ENCODE measurements around the gene TBP. TPM values are rescaled to one million over a fixed set of nuclear protein-coding genes. Genes with fewer than 3 reads are reported as not detected.
A peak's percentile ranks its signal among the peaks of the same experiment; 100 is the strongest.
"Not testable (repeated sequence)": the region's sequence is repeated elsewhere in the genome, so short reads cannot be mapped to it uniquely, and the experiment has no call there.

The TBP gene
- polyA plus RNA-seq (2014; cell fraction: cytosol; rRNA removed), result 21.7 and 30.7 TPM in 2 replicates
- 24.4 and 29.0 TPM in 2 replicates for polyA plus RNA-seq (2014; cell fraction: nucleus; rRNA removed)

DNA sequence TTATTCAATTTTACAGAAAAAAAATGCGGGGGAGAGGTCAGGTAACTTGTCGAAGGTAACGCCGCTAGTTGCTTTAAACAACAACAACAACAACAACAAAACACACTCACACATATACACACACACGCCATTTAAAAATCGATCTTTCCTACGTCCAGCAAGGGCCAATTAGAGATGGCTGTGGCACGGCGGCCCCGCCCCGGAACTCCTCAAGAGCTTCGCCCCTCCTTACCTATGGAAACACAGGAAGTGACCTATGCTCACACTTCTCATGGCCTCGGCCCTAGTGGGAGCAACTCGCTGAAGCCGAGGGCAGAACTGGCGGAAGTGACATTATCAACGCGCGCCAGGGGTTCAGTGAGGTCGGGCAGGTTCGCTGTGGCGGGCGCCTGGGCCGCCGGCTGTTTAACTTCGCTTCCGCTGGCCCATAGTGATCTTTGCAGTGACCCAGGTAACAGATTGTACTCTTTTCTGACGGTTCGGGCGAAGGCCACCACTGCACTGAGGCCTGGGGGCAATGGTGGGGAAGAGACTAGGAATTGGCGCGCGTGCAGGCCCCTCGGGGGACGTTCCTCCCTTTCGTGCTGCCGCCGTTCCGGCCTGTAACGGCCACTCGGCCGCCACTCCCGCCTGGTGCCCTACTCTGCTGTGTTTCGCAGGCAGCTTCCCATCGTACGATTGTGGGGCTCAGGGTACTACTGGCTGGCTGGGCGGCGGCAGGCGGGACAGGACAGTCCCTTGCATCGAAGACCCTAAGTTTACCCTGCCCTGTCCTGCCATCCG is at the start of gene TBP:
TSS of gene TBP (plus strand) at position 357 of the 783 bp plus-strand sequence. CDS start 2,661 bp downstream, outside the sequence.
- peak; percentile 99 for DNase-seq (ENCODE audit: low spot score)

GRCh38 chr6:170504479-170504878 is 49.7 kb upstream of the TBP start:
- DNase-seq (ENCODE audit: low spot score), result no peak

GRCh38 chr6:170505306-170505705 is 48.9 kb upstream of the TBP start:
- DNase-seq (ENCODE audit: low spot score), result no peak

- DNase-seq (ENCODE audit: low spot score), result no peak
Observed at GRCh38 chr6:170506446-170506845, 47.7 kb upstream of the TBP start.

DNA sequence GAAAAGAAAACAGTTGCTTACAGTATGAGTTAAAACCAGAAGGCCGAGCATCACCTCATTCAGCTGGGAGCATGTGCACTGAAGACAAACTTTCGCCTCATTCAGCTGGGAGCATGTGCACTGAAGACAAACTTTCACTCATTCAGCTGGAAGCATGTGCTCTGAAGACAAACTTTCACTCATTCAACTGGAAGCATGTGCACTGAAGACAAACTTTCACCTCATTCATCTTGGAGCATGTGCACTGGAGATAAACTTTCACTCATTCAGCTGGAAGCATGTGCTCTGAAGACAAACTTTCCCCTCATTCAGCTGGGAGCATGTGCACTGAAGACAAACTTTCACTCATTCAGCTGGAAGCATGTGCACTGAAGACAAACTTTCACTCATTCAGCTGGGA is 46.4 kb upstream of the TBP start:
- DNase-seq (ENCODE audit: low spot score), result not testable (repeated sequence)

GRCh38 chr6:170508275-170508674 is 45.9 kb upstream of the TBP start:
- DNase-seq (ENCODE audit: low spot score), result not testable (repeated sequence)

DNA sequence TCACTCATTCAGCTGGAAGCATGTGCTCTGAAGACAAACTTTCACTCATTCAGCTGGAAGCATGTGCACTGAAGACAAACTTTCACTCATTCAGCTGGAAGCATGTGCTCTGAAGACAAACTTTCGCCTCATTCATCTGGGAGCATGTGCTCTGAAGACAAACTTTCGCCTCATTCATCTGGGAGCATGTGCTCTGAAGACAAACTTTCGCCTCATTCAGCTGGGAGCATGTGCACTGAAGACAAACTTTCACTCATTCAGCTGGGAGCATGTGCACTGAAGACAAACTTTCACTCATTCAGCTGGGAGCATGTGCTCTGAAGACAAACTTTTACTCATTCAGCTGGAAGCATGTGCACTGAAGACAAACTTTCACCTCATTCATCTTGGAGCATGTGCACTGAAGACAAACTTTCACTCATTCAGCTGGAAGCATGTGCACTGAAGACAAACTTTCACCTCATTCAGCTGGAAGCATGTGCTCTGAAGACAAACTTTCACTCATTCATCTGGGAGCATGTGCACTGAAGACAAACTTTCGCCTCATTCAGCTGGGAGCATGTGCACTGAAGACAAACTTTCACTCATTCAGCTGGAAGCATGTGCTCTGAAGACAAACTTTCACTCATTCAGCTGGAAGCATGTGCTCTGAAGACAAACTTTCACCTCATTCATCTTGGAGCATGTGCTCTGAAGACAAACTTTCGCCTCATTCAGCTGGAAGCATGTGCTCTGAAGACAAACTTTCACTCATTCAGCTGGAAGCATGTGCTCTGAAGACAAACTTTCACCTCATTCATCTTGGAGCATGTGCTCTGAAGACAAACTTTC is 45.1 kb upstream of the TBP start:
- not testable (repeated sequence) for DNase-seq (ENCODE audit: low spot score)

DNA sequence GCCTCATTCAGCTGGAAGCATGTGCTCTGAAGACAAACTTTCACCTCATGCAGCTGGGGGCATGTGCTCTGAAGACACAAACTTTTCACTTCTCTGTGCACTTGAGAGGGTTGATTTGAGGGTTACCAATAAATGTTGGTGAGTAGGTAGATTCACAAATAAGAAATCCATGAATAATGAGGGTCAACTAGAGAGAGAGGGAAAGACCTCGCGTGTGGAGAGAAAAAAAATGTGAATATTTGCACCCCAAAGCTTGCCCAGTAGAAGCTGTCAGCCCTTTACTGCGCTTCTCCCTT is 44.5 kb upstream of the TBP start:
- no peak for DNase-seq (ENCODE audit: low spot score)

GRCh38 chr6:170510631-170511030 is 43.5 kb upstream of the TBP start:
- DNase-seq (ENCODE audit: low spot score), result no peak

DNA sequence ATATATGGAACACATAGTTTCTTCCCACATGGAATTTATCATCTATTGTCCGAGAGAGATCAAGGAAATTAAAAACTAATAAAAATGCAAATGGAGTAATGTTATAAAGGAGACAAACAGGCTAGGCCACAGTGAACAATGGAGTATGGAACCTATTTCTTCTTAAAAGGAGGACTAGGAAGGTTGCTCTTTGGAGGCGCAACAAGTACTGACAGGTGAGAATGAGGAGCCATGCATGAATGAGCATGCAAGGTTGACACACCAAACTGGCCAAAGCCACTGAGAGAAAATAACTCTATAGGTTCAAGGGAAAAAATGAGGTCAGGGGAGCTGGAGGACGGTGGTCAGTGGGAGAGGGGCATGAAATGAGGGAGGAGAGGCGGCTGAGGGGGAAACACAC is 41.9 kb upstream of the TBP start:
- no peak for DNase-seq (ENCODE audit: low spot score)

GRCh38 chr6:170514908-170515307 is 39.3 kb upstream of the TBP start:
- DNase-seq (ENCODE audit: low spot score), result no peak

- DNase-seq (ENCODE audit: low spot score), result peak; percentile 78
Observed at GRCh38 chr6:170516783-170517616, 37.2 kb upstream of the TBP start.

- DNase-seq (ENCODE audit: low spot score), result peak; percentile 45
Observed at GRCh38 chr6:170522565-170523183, 31.5 kb upstream of the TBP start.

- peak; percentile 31 for DNase-seq (ENCODE audit: low spot score)
Observed at GRCh38 chr6:170523256-170524171, 30.7 kb upstream of the TBP start.

- DNase-seq (ENCODE audit: low spot score), result no peak
Observed at GRCh38 chr6:170524172-170524502, 30.0 kb upstream of the TBP start.

GRCh38 chr6:170525795-170526194 is 28.4 kb upstream of the TBP start:
- no peak for DNase-seq (ENCODE audit: low spot score)

GRCh38 chr6:170527995-170528394 is 26.2 kb upstream of the TBP start:
- not testable (repeated sequence) for DNase-seq (ENCODE audit: low spot score)

- DNase-seq (ENCODE audit: low spot score), result peak; percentile 73
Observed at GRCh38 chr6:170529839-170530469, 24.2 kb upstream of the TBP start.

DNA sequence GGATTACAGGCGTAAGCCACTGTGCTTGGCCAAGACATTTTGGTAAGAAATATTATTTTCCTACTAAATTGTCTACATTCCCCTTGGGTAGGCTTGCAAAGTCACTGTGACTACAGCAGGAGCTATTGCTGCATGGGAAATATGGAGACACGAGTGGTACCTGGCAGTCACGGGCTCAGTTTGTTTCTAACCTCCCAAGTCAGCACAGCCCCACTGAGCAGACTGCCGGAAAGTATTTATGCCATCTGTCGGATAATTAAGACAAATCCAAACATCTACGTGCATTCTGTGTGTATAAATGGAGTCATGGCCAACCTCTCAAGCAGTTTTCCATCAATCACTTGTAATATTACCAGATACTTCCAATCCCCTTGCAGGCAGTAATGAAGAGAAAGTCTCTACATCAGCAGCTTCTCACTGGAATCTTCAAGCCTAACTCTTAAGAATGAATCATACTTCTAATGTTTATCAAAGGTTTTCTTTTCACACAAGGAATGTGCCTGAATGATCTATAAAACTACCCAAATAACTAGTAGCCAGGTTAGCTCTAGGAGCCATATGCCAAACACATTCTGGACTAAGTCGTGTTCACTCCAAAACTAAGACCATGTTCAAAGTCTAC is 21.2 kb upstream of the TBP start:
- no peak for DNase-seq (ENCODE audit: low spot score)

Measured in SK-N-DZ (cell line).